GM12801 (cell line): ENCODE results near the gene ENOSF1.

Experiments
- CTCF ChIP-seq: IDR thresholded peaks from one replicate; pipeline ENCODE4 v1.5.1; 2011; ENCODE audit warnings: control low read depth; ENCODE audit not compliant: insufficient read length; ENCODE audit errors: extremely low read depth

ENOSF1 gene

DNA sequence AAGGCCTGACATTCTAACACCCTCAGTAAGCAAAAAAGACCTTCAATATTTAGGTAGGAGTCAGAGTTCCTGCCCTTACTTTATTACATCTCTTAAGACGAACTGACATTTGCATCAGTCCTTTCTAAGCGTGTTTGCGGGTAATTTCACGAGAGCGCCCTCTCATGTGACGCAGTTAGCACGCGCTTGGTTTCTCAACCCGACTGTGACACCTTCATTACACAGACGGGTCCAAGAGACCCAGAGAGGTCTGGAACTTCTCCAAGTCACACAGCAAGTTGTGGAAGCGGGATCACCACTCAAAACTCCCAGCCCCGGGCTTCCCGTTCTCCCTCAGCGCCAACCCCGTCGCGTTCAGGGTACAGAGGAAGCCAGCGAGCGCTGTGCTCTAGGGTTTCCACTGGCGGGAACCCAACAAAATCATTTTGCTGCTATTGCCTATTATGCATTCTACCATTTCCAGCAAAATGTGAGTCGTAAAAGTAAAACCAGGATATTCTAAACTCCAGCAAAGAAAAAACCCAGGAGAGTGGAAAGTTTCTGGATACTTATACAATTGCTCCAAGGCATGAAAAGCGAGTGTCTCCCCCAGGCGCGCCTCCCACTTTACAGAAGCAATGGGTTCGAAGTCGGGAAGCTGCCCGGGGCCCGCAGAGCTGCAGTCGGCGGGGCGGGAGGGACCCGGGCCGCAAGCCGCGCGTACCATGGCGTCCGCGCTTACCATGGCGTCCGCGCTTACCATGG lies 601 bp downstream of the ENOSF1 start:
- no peak for TF ChIP-seq CTCF

GRCh38 chr18:711310-711656 lies 1.1 kb downstream of the ENOSF1 start:
- TF ChIP-seq CTCF, result no peak

DNA sequence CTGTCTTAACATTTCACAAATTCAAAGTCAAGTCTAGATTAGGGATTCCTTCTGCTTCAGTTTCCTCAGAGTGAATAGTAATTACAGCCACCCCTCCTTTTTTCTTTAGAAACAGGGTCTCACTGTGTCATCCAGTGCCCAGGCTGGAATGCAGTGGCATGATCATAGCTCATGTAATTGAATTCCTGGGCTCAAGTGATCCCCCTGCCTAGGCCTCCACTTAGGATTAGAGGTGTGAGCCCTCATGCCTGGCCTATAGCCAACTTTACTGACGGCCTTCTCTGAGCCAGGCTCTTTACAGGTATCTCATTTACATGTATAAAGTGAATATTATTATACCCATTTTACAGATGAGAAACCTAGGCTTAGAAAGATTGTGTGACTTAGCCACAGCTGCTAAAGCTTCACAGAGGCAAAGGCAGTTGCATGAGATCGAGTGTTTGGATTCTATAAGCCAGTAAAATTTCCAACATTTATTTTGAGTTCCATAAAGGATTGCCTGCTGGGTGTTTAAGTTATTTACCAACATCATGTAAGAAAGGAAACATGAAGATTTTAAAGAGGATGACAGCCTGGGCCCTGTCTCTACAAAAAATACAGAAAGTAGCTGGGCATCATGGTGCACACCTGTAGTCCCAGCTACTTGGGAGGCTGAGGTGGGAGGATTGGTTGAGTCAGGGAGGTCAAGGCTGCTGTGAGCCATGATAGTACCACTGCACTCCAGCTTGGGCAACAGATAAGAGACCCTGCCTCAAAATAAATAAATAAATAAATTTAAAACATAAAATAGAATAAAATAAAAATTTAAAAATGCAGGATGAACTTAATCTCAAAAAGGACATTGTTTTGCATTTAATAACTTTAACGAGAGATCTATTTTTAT lies 1.8 kb downstream of the ENOSF1 start:
- TF ChIP-seq CTCF, result no peak

DNA sequence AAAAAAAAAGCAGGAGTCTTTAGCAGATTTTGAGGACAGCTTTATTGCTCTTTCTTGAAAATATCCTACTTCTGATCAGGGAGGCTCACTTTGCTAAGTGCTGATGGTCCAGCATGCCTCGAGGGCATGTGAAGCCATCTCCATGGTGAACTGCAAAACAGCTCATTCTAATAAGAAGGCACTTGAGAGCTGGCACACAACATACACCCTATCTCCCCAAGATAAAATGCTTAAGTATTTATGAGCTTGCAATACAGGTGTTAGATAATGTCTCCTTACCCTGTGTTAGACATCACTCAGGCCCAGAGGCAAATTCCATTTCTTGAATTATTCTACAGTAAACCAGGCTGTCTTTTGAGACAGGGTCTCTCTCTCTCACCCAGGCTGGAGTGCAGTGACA lies 2.7 kb downstream of the ENOSF1 start:
- TF ChIP-seq CTCF, result no peak

DNA sequence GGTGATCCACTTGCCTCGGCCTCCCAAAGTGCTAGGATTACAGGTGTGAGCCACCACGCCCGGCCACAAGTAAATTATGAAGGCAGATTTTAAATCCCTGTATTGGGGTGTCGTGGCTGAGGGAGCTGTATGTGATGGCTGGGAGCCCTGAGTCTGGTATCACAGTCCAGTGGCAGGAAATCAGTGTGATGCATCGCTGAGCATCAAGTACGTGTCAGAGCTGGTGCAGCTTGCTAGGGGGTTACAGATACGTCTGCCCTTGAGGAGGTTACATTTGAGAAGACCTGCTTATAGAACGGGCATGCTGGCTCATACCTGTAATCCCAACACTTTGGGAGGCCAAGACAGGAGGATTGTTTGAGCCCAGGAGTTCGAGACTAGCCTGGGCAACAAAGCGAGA lies 4.3 kb downstream of the ENOSF1 start:
- TF ChIP-seq CTCF, result no peak

DNA sequence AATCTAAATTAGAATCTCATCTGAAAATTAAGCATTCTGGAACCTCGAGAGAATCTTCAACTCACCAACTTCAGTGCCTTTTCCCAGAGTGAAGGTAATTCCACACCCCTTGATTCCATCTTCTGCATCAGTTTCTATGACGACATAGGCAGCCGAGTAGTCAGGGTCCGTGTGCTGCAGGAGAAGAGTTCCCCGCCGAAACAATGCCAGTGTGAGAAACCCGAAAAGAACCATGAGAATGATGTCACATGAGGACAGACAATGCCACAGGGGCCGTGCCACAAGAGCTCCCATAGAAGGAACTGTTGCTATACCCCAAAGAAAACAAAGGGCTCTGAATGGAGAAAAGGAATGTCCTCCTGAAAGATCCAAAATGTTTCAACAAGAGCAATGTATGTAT lies 6.0 kb downstream of the ENOSF1 start:
- no peak for TF ChIP-seq CTCF

- TF ChIP-seq CTCF, result no peak
These were observed 9.0 kb downstream of the ENOSF1 start for GRCh38 chr18:703213-703967.
